ENCODE measurements around the gene COL4A6. TPM values are rescaled to one million over a fixed set of nuclear protein-coding genes. Genes with fewer than 3 reads are reported as not detected.

Gene COL4A6
- total RNA-seq, 1 experiment from 2014 or later: 1.5 TPM

Other genes with a start within 250 kb of the COL4A6 start
- 9.8 TPM in 2 replicates for gene COL4A5, start 1.4 kb upstream of the COL4A6 start, total RNA-seq (2014; rRNA removed; shearing (Covaris generic))